HUDEP-2 (cell line): Measurements from ENCODE around the gene PRKCA.
"Not testable (repeated sequence)": the region's sequence is repeated elsewhere in the genome, so short reads cannot be mapped to it uniquely, and the experiment has no call there.

Source experiments
- DNase-seq, 76 experiments: peaks; one replicate each; lab custom pipeline; 2025; ENCODE audit not compliant: unreplicated experiment in 76 of 76; lab: John Stamatoyannopoulos, UW

The PRKCA gene

GRCh38 chr17:66582373-66583111, 280.1 kb downstream of the PRKCA start:
- no peak for DNase-seq

- DNase-seq: no peak
Measured at GRCh38 chr17:66583112-66583748, 280.8 kb downstream of the PRKCA start.

- no peak for DNase-seq
Measured at GRCh38 chr17:66584927-66585326, 282.5 kb downstream of the PRKCA start.

- DNase-seq: no peak
Measured at GRCh38 chr17:66585472-66585871, 283.1 kb downstream of the PRKCA start.

GRCh38 chr17:66589892-66590291, 287.5 kb downstream of the PRKCA start:
- no peak for DNase-seq

- DNase-seq: no peak
Measured at GRCh38 chr17:66593116-66593515, 290.7 kb downstream of the PRKCA start.

GRCh38 chr17:66595893-66596292, 293.5 kb downstream of the PRKCA start:
- DNase-seq: no peak

- no peak for DNase-seq
Measured at GRCh38 chr17:66602659-66603384, 300.4 kb downstream of the PRKCA start.

- no peak for DNase-seq
Measured at GRCh38 chr17:66604376-66604775, 302.0 kb downstream of the PRKCA start.

- no peak for DNase-seq
Measured at GRCh38 chr17:66605541-66605940, 303.1 kb downstream of the PRKCA start.

- DNase-seq: no peak
Measured at GRCh38 chr17:66610361-66611133, 308.1 kb downstream of the PRKCA start.

GRCh38 chr17:66611397-66611796, 309.0 kb downstream of the PRKCA start:
- no peak for DNase-seq

- DNase-seq: no peak
Measured at GRCh38 chr17:66612993-66613392, 310.6 kb downstream of the PRKCA start.

GRCh38 chr17:66614469-66614868, 312.1 kb downstream of the PRKCA start:
- no peak for DNase-seq

GRCh38 chr17:66619206-66619605, 316.8 kb downstream of the PRKCA start:
- DNase-seq: no peak

GRCh38 chr17:66620528-66620927, 318.1 kb downstream of the PRKCA start:
- no peak for DNase-seq

- DNase-seq: not testable (repeated sequence)
Measured at GRCh38 chr17:66624630-66625029, 322.2 kb downstream of the PRKCA start.

GRCh38 chr17:66625311-66625767, 322.9 kb downstream of the PRKCA start:
- peak in 5 of 76 experiments; percentile 1 to 21 (median 7) for DNase-seq

- DNase-seq: no peak
Measured at GRCh38 chr17:66627985-66628384, 325.6 kb downstream of the PRKCA start.

- DNase-seq: no peak
Measured at GRCh38 chr17:66629762-66630161, 327.3 kb downstream of the PRKCA start.

- DNase-seq: no peak
Measured at GRCh38 chr17:66630379-66630778, 328.0 kb downstream of the PRKCA start.
